ENCODE data around the gene CDT1.

GRCh38 chr16:88764080-88764479 lies 39.5 kb upstream of the CDT1 start:
- no peak for TF ChIP-seq POLR2A (IDR thresholded peaks at IDR 0.05; ENCODE audit: low read depth, low read length)
- TF ChIP-seq TAF1 (IDR thresholded peaks at IDR 0.05; ENCODE audit: borderline replicate concordance, low read depth, low read length), result no peak
